Epithelial cell of proximal tubule (primary cell): ENCODE measurements around the gene SYK. TPM values are rescaled to one million over a fixed set of nuclear protein-coding genes. Genes with fewer than 3 reads are reported as not detected.

Experiments
- DNase-seq: peaks from one replicate; pipeline ENCODE4 v3.0.0-alpha.2; 2011; ENCODE audit warnings: low read depth
- H3K4me3 ChIP-seq: 2 replicates; pipeline ENCODE4 v1.5.1; 2011; ENCODE audit warnings: low read depth, mild to moderate bottlenecking, low read length
- CTCF ChIP-seq: conservative IDR thresholded peaks from 2 replicates; pipeline ENCODE4 v1.5.1; 2012; ENCODE audit warnings: low read depth, mild to moderate bottlenecking, low read length
- total RNA-seq: library from RNA; depleted of rRNA; stranded (reverse); fragments of >200 nt; gene quantifications from 2 replicates; pipeline ENCODE4 v1.2.3, GENCODE V29; 2015

SYK gene
- total RNA-seq, 1 donor from 2014 or later = 16.9 TPM

- DNase-seq = no peak
- TF ChIP-seq CTCF = no peak
- no peak overlapping the region for H3K4me3 ChIP-seq
Measured at GRCh38 chr9:90847971-90848370, 46.4 kb downstream of the SYK start.

- DNase-seq = no peak
- H3K4me3 ChIP-seq = no peak overlapping the region
- TF ChIP-seq CTCF = no peak
Measured at GRCh38 chr9:90848866-90849265, 47.2 kb downstream of the SYK start.

GRCh38 chr9:90851444-90851843 lies 49.8 kb downstream of the SYK start:
- DNase-seq = no peak
- TF ChIP-seq CTCF = no peak
- no peak overlapping the region for H3K4me3 ChIP-seq

GRCh38 chr9:90853945-90854344 lies 52.3 kb downstream of the SYK start:
- no peak for TF ChIP-seq CTCF
- no peak for DNase-seq

GRCh38 chr9:90854637-90855175 lies 53.1 kb downstream of the SYK start:
- DNase-seq = no peak
- no peak for TF ChIP-seq CTCF
- H3K4me3 ChIP-seq = no peak overlapping the region

More at GRCh38 chr9:90853945-90854344, 52.3 kb downstream of the SYK start:
- no peak overlapping the region for H3K4me3 ChIP-seq

GRCh38 chr9:90855208-90855902 lies 53.7 kb downstream of the SYK start:
- H3K4me3 ChIP-seq = no peak overlapping the region
- no peak for DNase-seq
- TF ChIP-seq CTCF = no peak

- TF ChIP-seq CTCF = no peak
- no peak overlapping the region for H3K4me3 ChIP-seq
- DNase-seq = no peak
Measured at GRCh38 chr9:90857091-90857490, 55.5 kb downstream of the SYK start.
